GM12865 (cell line): Measurements from ENCODE around the gene KLF13.

ENCODE experiments used
- DNase-seq: peaks from one replicate; pipeline ENCODE4 v3.0.0; 2010; ENCODE audit warnings: low read depth
- H3K4me3 ChIP-seq: 2 replicates; pipeline ENCODE4 v1.5.1; 2011; ENCODE audit warnings: mild to moderate bottlenecking, low read depth, low read length, control low read depth
- CTCF ChIP-seq: IDR thresholded peaks from 2 replicates; pipeline ENCODE4 v1.5.1; 2011; ENCODE audit warnings: low read length, control low read depth, low read depth, inconsistent platforms; ENCODE audit not compliant: insufficient read depth; ENCODE audit errors: missing control alignments

Gene KLF13

GRCh38 chr15:31311735-31312619 lies 14.7 kb upstream of the KLF13 start:
- no peak for DNase-seq
- TF ChIP-seq CTCF: no peak
- H3K4me3 ChIP-seq: no peak overlapping the region

- H3K4me3 ChIP-seq: no peak overlapping the region
- no peak for DNase-seq
- TF ChIP-seq CTCF: no peak
Measured at GRCh38 chr15:31313223-31313622, 13.4 kb upstream of the KLF13 start.

- DNase-seq: no peak
- no peak for TF ChIP-seq CTCF
- no peak overlapping the region for H3K4me3 ChIP-seq
Measured at GRCh38 chr15:31314380-31314779, 12.3 kb upstream of the KLF13 start.

GRCh38 chr15:31316135-31316795 lies 10.4 kb upstream of the KLF13 start:
- H3K4me3 ChIP-seq: no peak overlapping the region
- no peak for DNase-seq
- no peak for TF ChIP-seq CTCF

GRCh38 chr15:31317017-31317416 lies 9.6 kb upstream of the KLF13 start:
- no peak overlapping the region for H3K4me3 ChIP-seq
- DNase-seq: no peak
- TF ChIP-seq CTCF: no peak

GRCh38 chr15:31317421-31318327 lies 9.0 kb upstream of the KLF13 start:
- no peak for TF ChIP-seq CTCF
- no peak for DNase-seq
- H3K4me3 ChIP-seq: no peak overlapping the region
